ENCODE measurements around the gene TMEM270. TPM values are rescaled to one million over a fixed set of nuclear protein-coding genes. Genes with fewer than 3 reads are reported as not detected.

TMEM270 gene
- total and polyA plus RNA-seq, 2 of the 8 experiments (the other 6 are each of a cell fraction or from before 2014, with no cell fraction given), result 0.26 TPM; not detected in 1

DNA sequence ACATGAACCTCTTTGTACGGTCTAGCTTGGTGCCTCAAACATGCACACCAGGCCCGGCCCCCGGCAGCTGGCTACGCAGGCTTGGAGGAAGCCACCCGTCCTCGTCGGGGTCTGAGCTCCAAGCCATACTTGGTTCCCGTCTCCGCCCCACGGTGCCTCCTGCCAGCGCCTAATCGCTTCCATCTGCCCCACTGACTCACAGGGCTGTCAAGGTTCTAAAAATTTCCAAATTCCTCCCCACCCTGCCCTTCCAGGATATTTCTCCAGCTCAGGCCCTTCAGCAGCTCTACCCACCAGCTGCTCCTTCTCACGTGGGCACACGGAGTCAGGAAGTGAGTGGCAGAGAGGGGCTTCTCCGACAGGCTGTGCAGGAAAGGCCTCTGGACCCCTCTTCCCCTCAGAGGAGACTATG, 38.8 kb downstream of the TMEM270 start (continued):
- TF ChIP-seq CHD1 (IDR thresholded peaks at IDR 0.05; ENCODE audit: low read depth, low read length), result no peak
- TF ChIP-seq SAP30 (IDR thresholded peaks at IDR 0.05; ENCODE audit: insufficient read depth, insufficient replicate concordance, low read length), result no peak
- no peak for TF ChIP-seq TCF12 (IDR thresholded peaks at IDR 0.05; ENCODE audit: low read depth, low read length)
